HG03565 (cell line): Measurements from ENCODE around the gene LYSMD1.

Experiments used
- ATAC-seq: cut with Tn5 transposase; IDR thresholded peaks from one replicate; pipeline ENCODE4 v1.9.1; 2021; ENCODE audit warnings: mild to moderate bottlenecking, moderate library complexity; ENCODE audit not compliant: unreplicated experiment

The LYSMD1 gene

GRCh38 chr1:151175863-151176262 lies 10.2 kb upstream of the LYSMD1 start, which contains the start of gene TMOD4:
Gene TMOD4 (minus strand): TSS chr1:151175981. CDS start chr1:151174875, 1,106 bp downstream.
- ATAC-seq, result no peak

GRCh38 chr1:151175041-151175741 lies 9.5 kb upstream of the LYSMD1 start:
- ATAC-seq, result no peak

GRCh38 chr1:151171190-151171589 lies 5.5 kb upstream of the LYSMD1 start:
- ATAC-seq, result no peak

GRCh38 chr1:151167116-151167515 lies 1.4 kb upstream of the LYSMD1 start:
- no peak for ATAC-seq

- ATAC-seq, result no peak
Measured at GRCh38 chr1:151166505-151166956, 829 bp upstream of the LYSMD1 start.

- ATAC-seq, result no peak
Measured at GRCh38 chr1:151165281-151165737, 393 bp downstream of the LYSMD1 start.

GRCh38 chr1:151164732-151165280 lies 896 bp downstream of the LYSMD1 start:
- ATAC-seq, result no peak

GRCh38 chr1:151159373-151159772 lies 6.3 kb downstream of the LYSMD1 start:
- no peak for ATAC-seq

- ATAC-seq, result no peak
Measured at GRCh38 chr1:151158751-151159251, 6.9 kb downstream of the LYSMD1 start.

GRCh38 chr1:151158326-151158725 lies 7.4 kb downstream of the LYSMD1 start:
- ATAC-seq, result no peak

- ATAC-seq, result no peak
Measured at GRCh38 chr1:151157067-151157531, 8.6 kb downstream of the LYSMD1 start.

- ATAC-seq, result peak; percentile 36
Measured at GRCh38 chr1:151156515-151156819, 9.2 kb downstream of the LYSMD1 start, which contains the start of gene TNFAIP8L2. Gene TNFAIP8L2 (plus strand): TSS chr1:151156649. CDS start chr1:151158698, 2,049 bp downstream.

GRCh38 chr1:151147665-151148064 lies 18.0 kb downstream of the LYSMD1 start:
- no peak for ATAC-seq

- ATAC-seq, result no peak
Measured at GRCh38 chr1:151147132-151147503, 18.6 kb downstream of the LYSMD1 start.

GRCh38 chr1:151146412-151147131 lies 19.1 kb downstream of the LYSMD1 start, which contains the start of gene SEMA6C:
Gene SEMA6C (minus strand): TSS chr1:151146631. CDS start chr1:151142621, 4,010 bp downstream.
- peak; percentile 93 for ATAC-seq

GRCh38 chr1:151146072-151146411 lies 19.7 kb downstream of the LYSMD1 start:
- ATAC-seq, result no peak

GRCh38 chr1:151145304-151146071 lies 20.2 kb downstream of the LYSMD1 start:
- ATAC-seq, result no peak

GRCh38 chr1:151144474-151145303 lies 21.0 kb downstream of the LYSMD1 start:
- no peak for ATAC-seq

GRCh38 chr1:151143986-151144385 lies 21.7 kb downstream of the LYSMD1 start:
- ATAC-seq, result no peak

GRCh38 chr1:151143057-151143435 lies 22.7 kb downstream of the LYSMD1 start:
- ATAC-seq, result no peak
